ENCODE results near the gene CHERP.

GRCh38 chr19:16581971-16582343 lies 39.7 kb upstream of the CHERP start:
- TF ChIP-seq CTCF (IDR thresholded peaks at IDR 0.05): no peak
- TF ChIP-seq POLR2A (IDR thresholded peaks at IDR 0.05): no peak
